Type B pancreatic cell (in vitro differentiated cells): ENCODE measurements around the gene CLEC3A. TPM values are rescaled to one million over a fixed set of nuclear protein-coding genes. Genes with fewer than 3 reads are reported as not detected.
A peak's percentile ranks its signal among the peaks of the same experiment; 100 is the strongest.

ENCODE experiments used
- DNase-seq: peaks from one replicate; pipeline ENCODE4 v3.0.0; 2021; ENCODE audit warnings: mixed read lengths; ENCODE audit not compliant: unreplicated experiment; ENCODE audit errors: extremely low spot score
- H3K27ac Mint-ChIP-seq: 2 replicates; pipeline ENCODE4 v1.8.0; 2021; ENCODE audit warnings: mild to moderate bottlenecking, mixed read lengths
- H3K27me3 Mint-ChIP-seq: 2 replicates; pipeline ENCODE4 v1.8.0; 2021; ENCODE audit warnings: mixed read lengths
- H3K36me3 Mint-ChIP-seq: 2 replicates; pipeline ENCODE4 v1.8.0; 2021; ENCODE audit warnings: mixed read lengths
- H3K4me1 Mint-ChIP-seq: one replicate; pipeline ENCODE4 v1.8.0; 2021; ENCODE audit warnings: mixed read lengths; ENCODE audit not compliant: unreplicated experiment
- H3K4me3 Mint-ChIP-seq: 2 replicates; pipeline ENCODE4 v1.8.0; 2021; ENCODE audit warnings: mild to moderate bottlenecking, mixed read lengths
- H3K9me3 Mint-ChIP-seq: 2 replicates; pipeline ENCODE4 v1.8.0; 2021; ENCODE audit warnings: mixed read lengths
- total RNA-seq: library from RNA; stranded (reverse); gene quantifications from 2 replicates; pipeline ENCODE4 v1.2.1, GENCODE V29; 2021; ENCODE audit warnings: low replicate concordance
- TF ChIP-seq, protein P1 (sequence below): fragments of 200-600 bp; sonication (generic); conservative IDR thresholded peaks from 2 replicates; pipeline ENCODE4 v1.5.0; 2021; ENCODE audit warnings: antibody characterized with exemption, mild to moderate bottlenecking

CLEC3A gene
- total RNA-seq, 1 donor from 2014 or later: not detected

DNA sequence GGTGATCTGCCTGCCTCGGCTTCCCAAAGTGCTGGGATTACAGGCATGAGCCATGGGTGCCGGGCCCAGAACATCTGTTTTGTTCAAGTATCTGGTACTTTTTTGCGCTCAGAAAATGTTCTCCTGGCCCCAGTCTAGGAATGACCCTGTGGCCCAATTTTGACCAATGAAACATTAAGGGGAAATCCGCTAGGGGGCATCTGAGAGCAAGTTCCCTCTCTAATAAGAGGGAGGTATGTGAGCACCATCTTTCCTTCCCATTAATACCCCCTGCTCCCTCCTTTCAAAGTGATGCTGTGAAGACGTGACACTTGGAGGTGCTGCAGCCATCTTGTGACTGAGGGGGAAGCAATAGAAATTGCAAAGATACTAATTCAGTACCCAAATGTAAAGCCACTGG is 16.5 kb upstream of the CLEC3A start:
- Mint-ChIP-seq H3K9me3 (no peaks in the 10 kb centered on the region), H3K36me3 (no peaks in the 10 kb centered on the region), H3K27me3 (no peaks in the 10 kb centered on the region), H3K4me3 (no peak overlapping the region), H3K4me1 (peaks cover 4% of the 10 kb centered on the region), H3K27ac (no peak overlapping the region)
- TF ChIP-seq, protein P1, sequence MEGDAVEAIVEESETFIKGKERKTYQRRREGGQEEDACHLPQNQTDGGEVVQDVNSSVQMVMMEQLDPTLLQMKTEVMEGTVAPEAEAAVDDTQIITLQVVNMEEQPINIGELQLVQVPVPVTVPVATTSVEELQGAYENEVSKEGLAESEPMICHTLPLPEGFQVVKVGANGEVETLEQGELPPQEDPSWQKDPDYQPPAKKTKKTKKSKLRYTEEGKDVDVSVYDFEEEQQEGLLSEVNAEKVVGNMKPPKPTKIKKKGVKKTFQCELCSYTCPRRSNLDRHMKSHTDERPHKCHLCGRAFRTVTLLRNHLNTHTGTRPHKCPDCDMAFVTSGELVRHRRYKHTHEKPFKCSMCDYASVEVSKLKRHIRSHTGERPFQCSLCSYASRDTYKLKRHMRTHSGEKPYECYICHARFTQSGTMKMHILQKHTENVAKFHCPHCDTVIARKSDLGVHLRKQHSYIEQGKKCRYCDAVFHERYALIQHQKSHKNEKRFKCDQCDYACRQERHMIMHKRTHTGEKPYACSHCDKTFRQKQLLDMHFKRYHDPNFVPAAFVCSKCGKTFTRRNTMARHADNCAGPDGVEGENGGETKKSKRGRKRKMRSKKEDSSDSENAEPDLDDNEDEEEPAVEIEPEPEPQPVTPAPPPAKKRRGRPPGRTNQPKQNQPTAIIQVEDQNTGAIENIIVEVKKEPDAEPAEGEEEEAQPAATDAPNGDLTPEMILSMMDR: peak; percentile 46
- no peak for DNase-seq

DNA sequence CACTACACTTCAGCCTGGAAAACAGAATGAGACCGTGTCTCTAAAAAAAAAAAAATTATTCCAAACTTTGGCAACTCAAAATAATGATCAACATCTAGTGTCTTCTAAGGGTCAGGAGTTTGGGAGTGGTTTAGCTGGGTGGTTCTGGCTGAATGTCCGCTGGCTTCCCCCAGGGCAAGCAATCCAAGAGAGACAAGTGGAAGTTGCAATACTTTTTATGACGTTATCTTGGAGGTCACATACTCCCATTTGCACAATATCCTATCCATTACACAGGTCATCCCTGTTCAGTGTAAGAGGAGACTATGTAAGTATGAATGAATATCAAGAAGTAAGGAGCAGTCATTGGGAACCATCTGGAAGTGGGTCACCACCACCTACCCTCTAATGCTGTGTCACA is 15.2 kb upstream of the CLEC3A start:
- Mint-ChIP-seq H3K27ac (no peak overlapping the region), H3K36me3 (no peaks in the 10 kb centered on the region), H3K4me3 (no peak overlapping the region), H3K4me1 (peaks cover 4% of the 10 kb centered on the region), H3K9me3 (no peaks in the 10 kb centered on the region), H3K27me3 (peaks cover 3% of the 10 kb centered on the region)
- no peak for DNase-seq
- TF ChIP-seq, protein P1: no peak

DNA sequence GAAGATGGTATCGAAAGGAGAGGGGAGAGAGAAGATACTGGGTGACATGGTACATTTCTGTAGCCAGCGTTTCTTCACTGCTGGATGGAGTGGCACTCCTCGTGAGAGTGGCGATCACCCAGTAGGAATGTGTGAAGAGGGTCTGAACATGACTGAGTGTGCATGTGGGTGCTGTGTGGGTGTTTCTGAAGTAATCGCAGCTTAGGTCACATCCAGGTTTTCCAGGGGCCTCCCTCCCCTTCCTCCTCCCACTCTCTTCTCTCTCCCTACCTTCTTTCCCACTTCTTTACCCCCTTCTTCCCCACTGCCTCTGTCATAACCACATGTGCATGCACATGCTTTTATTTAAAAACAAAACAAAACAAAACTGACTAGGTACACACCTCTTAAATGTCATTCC is 1.8 kb downstream of the CLEC3A start:
- peaks cover 22% of the 10 kb centered on the region for H3K27me3 Mint-ChIP-seq
- H3K9me3 Mint-ChIP-seq: no peaks in the 10 kb centered on the region
- no peak overlapping the region for H3K4me3 Mint-ChIP-seq
- no peaks in the 10 kb centered on the region for H3K4me1 Mint-ChIP-seq
- H3K36me3 Mint-ChIP-seq: no peaks in the 10 kb centered on the region
- DNase-seq: no peak
- TF ChIP-seq, protein P1: no peak
- no peak overlapping the region for H3K27ac Mint-ChIP-seq

DNA sequence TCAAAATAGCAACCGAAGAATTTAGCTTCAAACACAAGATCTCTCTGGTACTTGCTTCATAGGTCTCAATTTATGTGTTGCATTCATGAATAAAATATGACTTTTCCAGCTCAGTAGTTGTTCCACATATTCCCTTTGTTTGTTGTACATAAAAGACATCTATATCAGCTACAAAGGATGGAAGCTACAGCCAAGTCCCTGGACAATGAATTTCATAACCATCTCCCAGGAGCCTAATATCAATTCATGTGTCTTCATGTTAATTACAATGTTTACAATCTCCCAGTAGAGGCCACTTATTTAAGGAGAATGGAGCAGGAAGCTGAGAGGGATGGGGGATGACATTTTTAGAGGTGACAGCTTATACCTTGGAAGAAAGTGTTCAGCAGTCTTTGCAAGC is 3.3 kb downstream of the CLEC3A start:
- H3K27ac Mint-ChIP-seq: no peak overlapping the region
- peaks cover 22% of the 10 kb centered on the region for H3K27me3 Mint-ChIP-seq
- H3K4me1 Mint-ChIP-seq: no peaks in the 10 kb centered on the region
- H3K9me3 Mint-ChIP-seq: no peaks in the 10 kb centered on the region
- no peaks in the 10 kb centered on the region for H3K36me3 Mint-ChIP-seq
- no peak for DNase-seq
- H3K4me3 Mint-ChIP-seq: no peak overlapping the region
- TF ChIP-seq, protein P1: no peak

DNA sequence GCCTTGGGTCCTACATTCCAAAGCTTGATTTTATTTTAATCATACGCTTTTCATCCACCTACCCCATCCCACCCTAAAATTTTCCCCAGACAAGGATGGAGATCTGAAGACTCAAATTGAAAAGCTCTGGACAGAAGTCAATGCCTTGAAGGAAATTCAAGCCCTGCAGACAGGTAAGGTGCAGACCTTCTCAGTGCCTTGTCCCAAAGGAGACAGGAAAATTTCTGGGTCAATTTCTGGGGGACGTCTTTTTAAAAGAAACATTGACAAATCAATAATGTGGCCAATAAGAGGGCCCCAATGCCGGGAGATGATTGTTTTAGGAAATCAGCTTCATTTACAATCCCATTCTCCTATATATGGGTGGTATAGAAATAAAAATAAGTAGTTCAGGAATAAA is 5.7 kb downstream of the CLEC3A start:
- Mint-ChIP-seq H3K36me3 (no peaks in the 10 kb centered on the region), H3K4me1 (no peaks in the 10 kb centered on the region), H3K4me3 (no peak overlapping the region), H3K9me3 (no peaks in the 10 kb centered on the region), H3K27me3 (peaks cover 22% of the 10 kb centered on the region), H3K27ac (no peak overlapping the region)
- no peak for DNase-seq
- TF ChIP-seq, protein P1: no peak

DNA sequence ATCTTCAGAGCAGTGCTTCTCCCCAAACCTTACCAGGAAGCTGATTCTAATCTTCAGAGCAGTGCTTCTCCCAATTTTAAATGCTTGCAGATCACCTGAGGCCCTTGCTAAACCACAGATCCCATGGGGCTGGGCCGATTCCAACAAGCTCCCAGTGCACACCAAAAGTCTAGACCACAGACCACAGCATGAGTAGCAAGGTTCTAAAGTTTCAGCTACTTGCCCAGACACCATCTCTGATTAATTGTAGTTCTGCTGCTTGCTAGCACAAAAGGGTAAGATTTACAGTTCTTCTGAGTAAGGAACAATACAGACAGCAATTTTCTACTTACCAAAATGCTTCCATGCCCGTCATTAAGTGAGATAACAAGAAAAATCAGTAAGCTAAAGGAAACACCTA is 12.2 kb downstream of the CLEC3A start:
- DNase-seq: no peak

More for the DNA sequence above, 12.2 kb downstream of the CLEC3A start:
- TF ChIP-seq, protein P1: no peak
- Mint-ChIP-seq H3K27ac (no peak overlapping the region), H3K4me3 (no peak overlapping the region), H3K4me1 (no peaks in the 10 kb centered on the region), H3K36me3 (no peaks in the 10 kb centered on the region), H3K27me3 (peaks cover 24% of the 10 kb centered on the region), H3K9me3 (no peaks in the 10 kb centered on the region)
